Measurements from ENCODE around the gene KIF22.

GRCh38 chr16:29802416-29802935 lies 11.9 kb downstream of the KIF22 start:
- TF ChIP-seq RAD21 (CRISPR knock-in tag; conservative IDR thresholded peaks at IDR 0.05 in 1 of 2, IDR thresholded peaks at IDR 0.05 in 1 of 2) (no peak), BHLHE40 (IDR thresholded peaks at IDR 0.05; ENCODE audit: low read length) (no peak), FOS (IDR thresholded peaks at IDR 0.05; ENCODE audit: extremely low read depth, insufficient read length) (no peak), FOXA3 (CRISPR knock-in tag; conservative IDR thresholded peaks at IDR 0.05 in 1 of 2, IDR thresholded peaks at IDR 0.05 in 1 of 2) (no peak), ZNF644 (tag; IDR thresholded peaks at IDR 0.05; ENCODE audit: low read depth) (no peak), ATF1 (CRISPR knock-in tag; IDR thresholded peaks at IDR 0.05) (no peak), ATF1 (tag; IDR thresholded peaks at IDR 0.05) (no peak), RUNX1 (IDR thresholded peaks at IDR 0.05; ENCODE audit: low read depth) (no peak), ZNF445 (CRISPR knock-in tag; IDR thresholded peaks at IDR 0.05; ENCODE audit: low read depth) (no peak), POLR2AphosphoS5 (IDR thresholded peaks at IDR 0.05; ENCODE audit: control insufficient read depth, insufficient read depth, low read depth, low read length) (no peak)

All from K562 (cell line).